Aorta (tissue), 5 donors: ENCODE data around the gene AHSP. TPM values are rescaled to one million over a fixed set of nuclear protein-coding genes. Genes with fewer than 3 reads are reported as not detected.
"Not testable (repeated sequence)": the region's sequence is repeated elsewhere in the genome, so short reads cannot be mapped to it uniquely, and the experiment has no call there.

ENCODE experiments used
- ATAC-seq: fragments of 200-7000 bp; cut with Tn5 transposase; one replicate; pipeline ENCODE4 v1.9.1; 2022; ENCODE audit warnings: moderate library complexity; ENCODE audit not compliant: low FRiP score
- DNase-seq, 2 donors: peaks; one replicate each; pipeline ENCODE4 v3.0.0-alpha.2; 2020
- H3K27ac ChIP-seq, 2 donors: one replicate each; pipeline ENCODE4 v1.5.1; 2013; ENCODE audit warnings: low read length in 2 of 2, mild to moderate bottlenecking in 2 of 2, moderate library complexity in 2 of 2, control low read depth in 1 of 2, inconsistent platforms in 1 of 2, low read depth in 1 of 2
- H3K27me3 ChIP-seq, 2 donors: one replicate each; pipeline ENCODE4 v1.6.1; 2013; ENCODE audit warnings: control low read depth in 1 of 2, low read length in 1 of 2, mild to moderate bottlenecking in 1 of 2, moderate library complexity in 1 of 2; ENCODE audit not compliant: insufficient read depth in 2 of 2, control insufficient read depth in 1 of 2
- H3K36me3 ChIP-seq, 2 donors: one replicate each; pipeline ENCODE4 v1.6.1; 2013; ENCODE audit warnings: control low read depth in 1 of 2, low read length in 1 of 2, mild to moderate bottlenecking in 1 of 2; ENCODE audit not compliant: insufficient read depth in 2 of 2, control insufficient read depth in 1 of 2
- H3K4me1 ChIP-seq, 2 donors: one replicate each; pipeline ENCODE4 v1.6.1; 2013; ENCODE audit warnings: low read length in 2 of 2, control low read depth in 1 of 2, mild to moderate bottlenecking in 1 of 2, moderate library complexity in 1 of 2; ENCODE audit not compliant: insufficient read depth in 2 of 2, control insufficient read depth in 1 of 2
- H3K4me3 ChIP-seq, 2 donors: one replicate each; pipeline ENCODE4 v1.5.1; 2013; ENCODE audit warnings: low read length in 2 of 2, control low read depth in 1 of 2, mild to moderate bottlenecking in 1 of 2
- H3K9me3 ChIP-seq: one replicate; pipeline ENCODE4 v1.6.1; 2013; ENCODE audit warnings: mild to moderate bottlenecking, low read length; ENCODE audit not compliant: control insufficient read depth
- WGBS, 2 donors: extraction: QIAGEN DNeasy Blood & Tissue Kit; methylation state at CpG; one replicate each; pipeline ENCODE4 v1.1.7; 2013; 5-methylcytosine and 5-hydroxymethylcytosine counted together
- intact Hi-C, 2 donors: fragments of 100-400 bp; cut with DNase I; formaldehyde crosslinking; loops; one replicate each; pipeline versions ENCODE4 v1.14.2 to v1.15.0; 2022
- polyA plus RNA-seq, 2 donors: library from polyadenylated mRNA; stranded (reverse); fragments of 200-250 nt; gene quantifications; one replicate each; pipeline ENCODE4 v1.2.3, GENCODE V29; 2013
- total RNA-seq, 2 donors: library from RNA; stranded (reverse); fragmentation: NEBNext Ultra II Directional; extraction: Animal tissue kit (Norgen Biotek cat#: 25700); gene quantifications; one replicate each; pipeline ENCODE4 v1.2.1, GENCODE V29; 2021
- donor health status: healthy with polysubstance abuse.
- donor health status: Bipolar disorder and iron deficiency.
- donor health status: DM: no; HTN: no; CAD: no.
- donor health status: DM: no; HTN: no; CAD: no.
- donor health status: DM: yes; HTN: yes; CAD: no.

Gene AHSP
- total and polyA plus RNA-seq, 4 donors: 4.7 TPM; not detected in 3

- no peak for ATAC-seq
- no peak overlapping the region for H3K27ac ChIP-seq
Observed at GRCh38 chr16:31521368-31521767, 6.3 kb upstream of the AHSP start.

GRCh38 chr16:31522071-31522470 is 5.6 kb upstream of the AHSP start:
- no peaks in the 10 kb centered on the region for H3K36me3 ChIP-seq
- no peak for DNase-seq
- H3K27me3 ChIP-seq: no peaks in the 10 kb centered on the region
- WGBS, 2 donors: 90 to 91% methylated on average over 6 of the region's 6 CpGs
- no peak overlapping the region for H3K4me3 ChIP-seq
- intact Hi-C loops: no loop called here
- no peak overlapping the region for H3K27ac ChIP-seq
- ATAC-seq: no peak
- H3K9me3 ChIP-seq: no peaks in the 10 kb centered on the region
- no peaks in the 10 kb centered on the region for H3K4me1 ChIP-seq

More at GRCh38 chr16:31521368-31521767, 6.3 kb upstream of the AHSP start:
- no peaks in the 10 kb centered on the region for H3K9me3 ChIP-seq
- no peaks in the 10 kb centered on the region for H3K36me3 ChIP-seq
- intact Hi-C loops: no loop called here
- 81 to 96% methylated on average over 3 of the region's 3 CpGs for WGBS, 2 donors
- H3K4me3 ChIP-seq: no peak overlapping the region
- no peaks in the 10 kb centered on the region for H3K4me1 ChIP-seq
- H3K27me3 ChIP-seq: no peaks in the 10 kb centered on the region
- no peak for DNase-seq

GRCh38 chr16:31523768-31524167 is 3.9 kb upstream of the AHSP start:
- H3K9me3 ChIP-seq, H3K4me3 ChIP-seq, DNase-seq, intact Hi-C loops, H3K27ac ChIP-seq, H3K36me3 ChIP-seq, H3K4me1 ChIP-seq, H3K27me3 ChIP-seq, ATAC-seq: not testable (repeated sequence)
- WGBS, 2 donors: 22 to 87% methylated on average over 1 to 4 of the region's 6 CpGs

GRCh38 chr16:31525113-31525512 is 2.6 kb upstream of the AHSP start:
- Histone ChIP-seq H3K4me1 (no peaks in the 10 kb centered on the region), H3K27me3 (no peaks in the 10 kb centered on the region), H3K9me3 (no peaks in the 10 kb centered on the region), H3K27ac (no peak overlapping the region), H3K4me3 (no peak overlapping the region), H3K36me3 (no peaks in the 10 kb centered on the region)
- DNase-seq: no peak
- intact Hi-C loops: no loop called here
- ATAC-seq: no peak
- 88% methylated on average over 3 of the region's 3 CpGs for WGBS, 2 donors

GRCh38 chr16:31528523-31529107 is 915 bp downstream of the AHSP start:
- no peaks in the 10 kb centered on the region for H3K27me3 ChIP-seq
- H3K27ac ChIP-seq: no peak overlapping the region
- no peaks in the 10 kb centered on the region for H3K9me3 ChIP-seq
- 19 to 21% methylated on average over 11 of the region's 11 CpGs for WGBS, 2 donors
- peak overlapping the region; percentile 70 to 72 for H3K4me3 ChIP-seq
- no peaks in the 10 kb centered on the region for H3K4me1 ChIP-seq
- DNase-seq (no peak), ATAC-seq (no peak)
- intact Hi-C loops: no loop called here
- no peaks in the 10 kb centered on the region for H3K36me3 ChIP-seq

- Histone ChIP-seq H3K27me3 (no peaks in the 10 kb centered on the region), H3K4me1 (no peaks in the 10 kb centered on the region), H3K9me3 (no peaks in the 10 kb centered on the region), H3K4me3 (peak overlapping the region; percentile 70 to 72), H3K27ac (no peak overlapping the region), H3K36me3 (no peaks in the 10 kb centered on the region)
- DNase-seq: no peak
- ATAC-seq: no peak
- intact Hi-C loops: no loop called here
- 1 to 2% methylated on average over 44 to 52 of the region's 52 CpGs for WGBS, 2 donors
Observed at GRCh38 chr16:31529108-31529936, 1.6 kb downstream of the AHSP start.

GRCh38 chr16:31529937-31530312 is 2.2 kb downstream of the AHSP start:
- Histone ChIP-seq H3K36me3 (no peaks in the 10 kb centered on the region), H3K27me3 (no peaks in the 10 kb centered on the region), H3K4me1 (no peaks in the 10 kb centered on the region), H3K27ac (no peak overlapping the region), H3K4me3 (no peak overlapping the region), H3K9me3 (no peaks in the 10 kb centered on the region)
- 17 to 25% methylated on average over 17 of the region's 17 CpGs for WGBS, 2 donors
- DNase-seq: no peak
- peak; percentile 36 for ATAC-seq
- intact Hi-C loops: no loop called here

GRCh38 chr16:31530405-31530804 is 2.7 kb downstream of the AHSP start:
- 83 to 86% methylated on average over 5 of the region's 5 CpGs for WGBS, 2 donors
- Histone ChIP-seq H3K27ac (no peak overlapping the region), H3K36me3 (no peaks in the 10 kb centered on the region), H3K4me3 (no peak overlapping the region), H3K27me3 (no peaks in the 10 kb centered on the region), H3K9me3 (no peaks in the 10 kb centered on the region), H3K4me1 (no peaks in the 10 kb centered on the region)
- intact Hi-C loops: no loop called here
- DNase-seq: no peak
- no peak for ATAC-seq

- Histone ChIP-seq H3K9me3 (no peaks in the 10 kb centered on the region), H3K27ac (no peak overlapping the region), H3K4me3 (no peak overlapping the region), H3K27me3 (no peaks in the 10 kb centered on the region), H3K36me3 (no peaks in the 10 kb centered on the region), H3K4me1 (no peaks in the 10 kb centered on the region)
- DNase-seq (no peak), ATAC-seq (no peak)
- intact Hi-C loops: no loop called here
- 90 to 95% methylated on average over 1 of the region's 1 CpG for WGBS, 2 donors
Observed at GRCh38 chr16:31531096-31531495, 3.4 kb downstream of the AHSP start.
